Measurements from ENCODE around the gene IL22RA1.
A peak's percentile ranks its signal among the peaks of the same experiment; 100 is the strongest.

DNA sequence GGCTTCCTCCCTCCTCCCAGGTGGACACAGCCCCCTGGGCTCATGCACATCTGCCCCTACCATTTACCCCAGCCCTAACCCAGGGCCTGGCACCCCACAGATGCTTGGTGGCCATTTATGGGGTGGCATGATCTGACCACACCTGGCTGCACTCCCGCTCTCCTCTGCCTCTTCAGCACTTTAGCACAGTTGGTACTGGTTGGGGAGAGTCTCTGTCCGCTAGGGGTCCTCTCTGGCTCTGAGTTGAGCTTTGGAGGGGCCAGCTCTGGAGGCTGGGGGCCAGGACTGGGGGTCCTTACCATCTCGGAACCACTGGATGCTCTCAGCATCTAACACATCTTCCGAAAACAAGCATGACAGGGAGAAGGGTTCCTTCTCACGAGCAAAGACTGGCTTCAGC lies 48.4 kb downstream of the IL22RA1 start:
- TF ChIP-seq CTCF (IDR thresholded peaks at IDR 0.05; ENCODE audit: low read length) (peak; percentile 22; the same call in 1 of the 2 replicates), EZH2 (IDR thresholded peaks at IDR 0.05; ENCODE audit: borderline replicate concordance, low read length) (no peak)
